Right lobe of liver (tissue), 6 donors: Measurements from ENCODE around the gene CRISPLD2. TPM values are rescaled to one million over a fixed set of nuclear protein-coding genes. Genes with fewer than 3 reads are reported as not detected.

Experiments used
- ATAC-seq, 4 donors: fragments of 200-7000 bp; cut with Tn5 transposase; one replicate each; pipeline ENCODE4 v1.9.1; 2020; ENCODE audit warnings: mild to moderate bottlenecking in 4 of 4, moderate library complexity in 4 of 4
- DNase-seq, 3 donors: peaks; one replicate each; pipeline ENCODE4 v3.0.0-alpha.2; 2020
- H3K27ac ChIP-seq, 3 donors: fragments of 200-600 bp; one replicate each; pipeline ENCODE4 v1.8.0; 2022
- H3K27me3 ChIP-seq, 2 donors: fragments of 200-600 bp; one replicate each; pipeline ENCODE4 v1.8.0; 2022
- H3K36me3 ChIP-seq, 4 donors: fragments of 200-600 bp; sonication (generic) in 1 of 4; one replicate each; pipeline versions ENCODE4 v1.5.1 to v1.8.0; 2017 to 2022; ENCODE audit warnings: control low read depth in 1 of 4
- H3K4me1 ChIP-seq, 4 donors: fragments of 200-600 bp; sonication (generic) in 1 of 4; one replicate each; pipeline versions ENCODE4 v1.5.1 to v1.8.0; 2017 to 2022; ENCODE audit warnings: control low read depth in 1 of 4
- H3K4me3 ChIP-seq, 3 donors: fragments of 200-600 bp; one replicate each; pipeline ENCODE4 v1.8.0; 2022
- H3K9me3 ChIP-seq, 4 donors: fragments of 200-600 bp; sonication (generic) in 1 of 4; one replicate each; pipeline versions ENCODE4 v1.5.1 to v1.8.0; 2017 to 2022; ENCODE audit warnings: control low read depth in 1 of 4
- CTCF ChIP-seq, 4 donors: fragments of 200-600 bp in 3 of 4; fragments of 450-650 bp in 1 of 4; IDR thresholded peaks; one replicate each; pipeline versions ENCODE4 v1.5.1 to v1.8.0; 2016 to 2022; ENCODE audit warnings: antibody characterized with exemption in 4 of 4, mild to moderate bottlenecking in 2 of 4
- POLR2A ChIP-seq: fragments of 450-650 bp; IDR thresholded peaks from one replicate; pipeline ENCODE4 v1.6.1; 2017; ENCODE audit warnings: antibody characterized with exemption, mild to moderate bottlenecking
- WGBS: methylation state at CpG from one replicate; pipeline ENCODE4 v1.1.6; 2018; ENCODE audit warnings: low coverage, low lambda C conversion rate; ENCODE audit not compliant: insufficient coverage; ENCODE audit errors: missing lambda C conversion rate; 5-methylcytosine and 5-hydroxymethylcytosine counted together
- intact Hi-C, 2 donors: fragments of 100-400 bp; cut with DNase I; formaldehyde crosslinking; loops; one replicate each; pipeline versions ENCODE4 v1.11.2 to v1.14.1; 2022
- total RNA-seq, 6 experiments: library from RNA; depleted of rRNA in 2 of 6; stranded (reverse); fragments of >200 nt in 2 of 6; fragmentation: NEBNext Ultra II Directional in 3 of 6; extraction: Animal tissue kit (Norgen Biotek cat#: 25700) in 3 of 6; gene quantifications; one replicate each; pipeline versions ENCODE4 v1.1.0 to v1.2.4, GENCODE V29; 2016 to 2023
- donor health status: DM: no; HTN: yes; CAD: no.
- donor health status: DM: no; HTN: no; CAD: no.
- donor health status: DM: no; HTN: no; CAD: no.
- donor health status: DM: no; HTN: yes; CAD: no.
- donor health status: DM: no; HTN: yes; CAD: no.

The CRISPLD2 gene
- total RNA-seq, 6 experiments from 2014 or later = 2.9 to 14.8 (median 8.9) TPM

GRCh38 chr16:84822990-84823389, 3.2 kb downstream of the CRISPLD2 start:
- intact Hi-C loops = no loop called here
- no peak for ATAC-seq
- TF ChIP-seq POLR2A (no peak), CTCF (IDR thresholded peaks at IDR 0.05) (no peak)
- Histone ChIP-seq H3K4me1 (peaks cover 0 to 9% (median 0%) of the 10 kb centered on the region in 4 donors), H3K36me3 (no peaks in the 10 kb centered on the region), H3K27me3 (peaks cover 0 to 5% of the 10 kb centered on the region in 2 donors), H3K9me3 (no peaks in the 10 kb centered on the region), H3K27ac (peak overlapping the region in 2 of 3 donors; percentile 18 to 36), H3K4me3 (no peak overlapping the region)
- 81% methylated on average over 6 of the region's 6 CpGs for WGBS
- DNase-seq = no peak

GRCh38 chr16:84823484-84823883, 3.7 kb downstream of the CRISPLD2 start:
- no peak for ATAC-seq
- WGBS = 42% methylated on average over 7 of the region's 8 CpGs
- no peak overlapping the region for H3K4me3 ChIP-seq
- no peak for TF ChIP-seq CTCF (IDR thresholded peaks at IDR 0.05)
- TF ChIP-seq POLR2A = no peak
- H3K36me3 ChIP-seq = no peaks in the 10 kb centered on the region
- no peak for DNase-seq
- H3K27ac ChIP-seq = no peak overlapping the region
- intact Hi-C loops = no loop called here
- peaks cover 0 to 5% of the 10 kb centered on the region in 2 donors for H3K27me3 ChIP-seq
- H3K9me3 ChIP-seq = no peaks in the 10 kb centered on the region
- peaks cover 0 to 9% (median 0%) of the 10 kb centered on the region in 4 donors for H3K4me1 ChIP-seq

GRCh38 chr16:84823926-84824325, 4.1 kb downstream of the CRISPLD2 start:
- Histone ChIP-seq H3K27me3 (peaks cover 0 to 5% of the 10 kb centered on the region in 2 donors), H3K4me1 (peaks cover 0 to 9% (median 0%) of the 10 kb centered on the region in 4 donors), H3K27ac (no peak overlapping the region), H3K36me3 (no peaks in the 10 kb centered on the region), H3K4me3 (no peak overlapping the region), H3K9me3 (no peaks in the 10 kb centered on the region)
- DNase-seq (no peak), ATAC-seq (no peak)
- TF ChIP-seq CTCF (IDR thresholded peaks at IDR 0.05) (no peak), POLR2A (no peak)
- WGBS = 53% methylated on average over 5 of the region's 5 CpGs
- intact Hi-C loops = no loop called here

GRCh38 chr16:84825896-84826557, 6.2 kb downstream of the CRISPLD2 start:
- ATAC-seq = no peak
- intact Hi-C loops = no loop called here
- 75% methylated on average over 3 of the region's 8 CpGs for WGBS

More at GRCh38 chr16:84825896-84826557, 6.2 kb downstream of the CRISPLD2 start:
- Histone ChIP-seq H3K4me1 (no peaks in the 10 kb centered on the region), H3K27ac (peak overlapping the region; percentile 2 to 8 (median 6)), H3K27me3 (no peaks in the 10 kb centered on the region), H3K9me3 (no peaks in the 10 kb centered on the region), H3K36me3 (no peaks in the 10 kb centered on the region), H3K4me3 (no peak overlapping the region)
- TF ChIP-seq POLR2A (no peak), CTCF (IDR thresholded peaks at IDR 0.05) (no peak)
- DNase-seq = no peak
